Prostate gland (tissue), 2 donors: ENCODE measurements around the gene THBS4.

Experiments used
- POLR2A ChIP-seq: fragments of 450-650 bp; IDR thresholded peaks from one replicate; pipeline ENCODE4 v1.6.1; 2016; ENCODE audit warnings: antibody characterized with exemption, mild to moderate bottlenecking
- TF ChIP-seq, protein P1 (sequence below), 4 experiments: fragments of 200-600 bp in 2 of 4; fragments of 450-650 bp in 2 of 4; sonication (generic) in 2 of 4; IDR thresholded peaks; 1 replicate in 3 of 4; 2 replicates in 1 of 4; pipeline ENCODE4 v1.5.1; 2016 to 2019; ENCODE audit warnings: antibody characterized with exemption in 4 of 4, mild to moderate bottlenecking in 2 of 4, moderate library complexity in 2 of 4

DNA sequence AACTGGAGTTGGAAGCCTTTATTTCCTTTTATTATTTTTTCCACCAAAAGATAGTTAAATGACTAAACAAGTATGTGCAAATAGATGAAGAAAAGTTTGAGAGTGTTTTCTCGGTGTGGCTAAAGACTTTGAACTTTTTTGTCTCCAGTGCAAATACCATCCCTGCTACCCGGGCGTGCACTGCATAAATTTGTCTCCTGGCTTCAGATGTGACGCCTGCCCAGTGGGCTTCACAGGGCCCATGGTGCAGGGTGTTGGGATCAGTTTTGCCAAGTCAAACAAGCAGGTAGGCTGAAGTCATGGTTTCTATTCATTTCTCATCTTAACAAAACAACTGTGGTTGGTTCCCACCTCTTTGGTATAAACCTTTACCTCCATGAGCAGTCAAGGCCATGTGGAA, 26.4 kb downstream of the THBS4 start:
- TF ChIP-seq, protein P1, sequence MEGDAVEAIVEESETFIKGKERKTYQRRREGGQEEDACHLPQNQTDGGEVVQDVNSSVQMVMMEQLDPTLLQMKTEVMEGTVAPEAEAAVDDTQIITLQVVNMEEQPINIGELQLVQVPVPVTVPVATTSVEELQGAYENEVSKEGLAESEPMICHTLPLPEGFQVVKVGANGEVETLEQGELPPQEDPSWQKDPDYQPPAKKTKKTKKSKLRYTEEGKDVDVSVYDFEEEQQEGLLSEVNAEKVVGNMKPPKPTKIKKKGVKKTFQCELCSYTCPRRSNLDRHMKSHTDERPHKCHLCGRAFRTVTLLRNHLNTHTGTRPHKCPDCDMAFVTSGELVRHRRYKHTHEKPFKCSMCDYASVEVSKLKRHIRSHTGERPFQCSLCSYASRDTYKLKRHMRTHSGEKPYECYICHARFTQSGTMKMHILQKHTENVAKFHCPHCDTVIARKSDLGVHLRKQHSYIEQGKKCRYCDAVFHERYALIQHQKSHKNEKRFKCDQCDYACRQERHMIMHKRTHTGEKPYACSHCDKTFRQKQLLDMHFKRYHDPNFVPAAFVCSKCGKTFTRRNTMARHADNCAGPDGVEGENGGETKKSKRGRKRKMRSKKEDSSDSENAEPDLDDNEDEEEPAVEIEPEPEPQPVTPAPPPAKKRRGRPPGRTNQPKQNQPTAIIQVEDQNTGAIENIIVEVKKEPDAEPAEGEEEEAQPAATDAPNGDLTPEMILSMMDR (IDR thresholded peaks at IDR 0.05) = no peak
- TF ChIP-seq POLR2A = no peak
